ENCODE data around the gene MYBBP1A.

DNA sequence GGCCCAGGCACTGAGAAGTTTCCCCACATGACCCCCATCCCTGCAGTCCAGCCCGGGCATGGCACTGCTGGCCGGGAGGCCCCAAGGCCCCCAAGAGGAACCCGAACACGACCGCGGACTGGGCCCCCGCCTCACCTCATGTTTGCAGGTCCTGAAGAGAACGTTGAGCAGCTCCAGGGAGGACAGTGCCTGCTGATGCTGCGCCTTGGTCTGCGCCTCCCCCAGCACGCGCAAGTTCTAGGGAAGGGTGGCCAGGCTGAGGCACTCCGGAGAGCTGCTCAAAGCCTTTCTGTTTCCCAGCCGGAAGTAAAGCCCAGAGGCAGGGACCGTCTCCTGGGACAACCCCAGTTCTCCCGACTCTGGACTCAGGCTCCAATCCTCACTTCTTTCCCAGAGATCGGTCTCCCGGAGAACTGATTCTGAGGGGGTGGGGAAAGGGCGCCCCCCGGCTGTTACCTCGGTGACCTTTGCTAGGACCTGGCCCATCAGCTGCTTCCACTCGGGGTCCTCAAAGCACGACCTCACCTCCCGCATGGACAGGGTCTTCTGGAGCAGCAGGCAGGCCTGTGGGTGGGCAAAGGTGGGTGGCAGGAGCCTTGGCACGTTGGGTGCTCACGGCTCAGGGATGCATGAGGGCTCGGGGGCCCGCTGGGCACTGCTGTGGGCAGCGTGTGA, 13.7 kb downstream of the MYBBP1A start:
- TF ChIP-seq EZH2 (IDR thresholded peaks at IDR 0.05; ENCODE audit: insufficient read depth, poor library complexity, severe bottlenecking) (no peak), EZH2phosphoT487 (IDR thresholded peaks at IDR 0.05; ENCODE audit: insufficient read depth, low read depth) (no peak)

All from GM23248 (cell line).